HL-60 (cell line): ENCODE measurements around the gene MRPS23.

Experiments used
- POLR2AphosphoS5 ChIP-seq: IDR thresholded peaks from 2 replicates; pipeline ENCODE4 v1.6.1; 2012; ENCODE audit warnings: low read depth
- SPI1 ChIP-seq: IDR thresholded peaks from 2 replicates; pipeline ENCODE4 v1.6.1; 2012; ENCODE audit warnings: low read depth, mild to moderate bottlenecking, borderline replicate concordance
- TF ChIP-seq, protein P1 (sequence below): IDR thresholded peaks from 2 replicates; pipeline ENCODE4 v1.6.1; 2012; ENCODE audit warnings: low read depth; ENCODE audit not compliant: insufficient replicate concordance
- TF ChIP-seq, protein P2 (sequence below): IDR thresholded peaks from one replicate; pipeline ENCODE4 v1.5.1; 2011; ENCODE audit warnings: low read length, control low read depth, inconsistent platforms; ENCODE audit not compliant: insufficient read depth

GRCh38 chr17:57818066-57818465 lies 31.8 kb downstream of the MRPS23 start:
- TF ChIP-seq, protein P1, sequence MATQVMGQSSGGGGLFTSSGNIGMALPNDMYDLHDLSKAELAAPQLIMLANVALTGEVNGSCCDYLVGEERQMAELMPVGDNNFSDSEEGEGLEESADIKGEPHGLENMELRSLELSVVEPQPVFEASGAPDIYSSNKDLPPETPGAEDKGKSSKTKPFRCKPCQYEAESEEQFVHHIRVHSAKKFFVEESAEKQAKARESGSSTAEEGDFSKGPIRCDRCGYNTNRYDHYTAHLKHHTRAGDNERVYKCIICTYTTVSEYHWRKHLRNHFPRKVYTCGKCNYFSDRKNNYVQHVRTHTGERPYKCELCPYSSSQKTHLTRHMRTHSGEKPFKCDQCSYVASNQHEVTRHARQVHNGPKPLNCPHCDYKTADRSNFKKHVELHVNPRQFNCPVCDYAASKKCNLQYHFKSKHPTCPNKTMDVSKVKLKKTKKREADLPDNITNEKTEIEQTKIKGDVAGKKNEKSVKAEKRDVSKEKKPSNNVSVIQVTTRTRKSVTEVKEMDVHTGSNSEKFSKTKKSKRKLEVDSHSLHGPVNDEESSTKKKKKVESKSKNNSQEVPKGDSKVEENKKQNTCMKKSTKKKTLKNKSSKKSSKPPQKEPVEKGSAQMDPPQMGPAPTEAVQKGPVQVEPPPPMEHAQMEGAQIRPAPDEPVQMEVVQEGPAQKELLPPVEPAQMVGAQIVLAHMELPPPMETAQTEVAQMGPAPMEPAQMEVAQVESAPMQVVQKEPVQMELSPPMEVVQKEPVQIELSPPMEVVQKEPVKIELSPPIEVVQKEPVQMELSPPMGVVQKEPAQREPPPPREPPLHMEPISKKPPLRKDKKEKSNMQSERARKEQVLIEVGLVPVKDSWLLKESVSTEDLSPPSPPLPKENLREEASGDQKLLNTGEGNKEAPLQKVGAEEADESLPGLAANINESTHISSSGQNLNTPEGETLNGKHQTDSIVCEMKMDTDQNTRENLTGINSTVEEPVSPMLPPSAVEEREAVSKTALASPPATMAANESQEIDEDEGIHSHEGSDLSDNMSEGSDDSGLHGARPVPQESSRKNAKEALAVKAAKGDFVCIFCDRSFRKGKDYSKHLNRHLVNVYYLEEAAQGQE: no peak
- TF ChIP-seq, protein P2, sequence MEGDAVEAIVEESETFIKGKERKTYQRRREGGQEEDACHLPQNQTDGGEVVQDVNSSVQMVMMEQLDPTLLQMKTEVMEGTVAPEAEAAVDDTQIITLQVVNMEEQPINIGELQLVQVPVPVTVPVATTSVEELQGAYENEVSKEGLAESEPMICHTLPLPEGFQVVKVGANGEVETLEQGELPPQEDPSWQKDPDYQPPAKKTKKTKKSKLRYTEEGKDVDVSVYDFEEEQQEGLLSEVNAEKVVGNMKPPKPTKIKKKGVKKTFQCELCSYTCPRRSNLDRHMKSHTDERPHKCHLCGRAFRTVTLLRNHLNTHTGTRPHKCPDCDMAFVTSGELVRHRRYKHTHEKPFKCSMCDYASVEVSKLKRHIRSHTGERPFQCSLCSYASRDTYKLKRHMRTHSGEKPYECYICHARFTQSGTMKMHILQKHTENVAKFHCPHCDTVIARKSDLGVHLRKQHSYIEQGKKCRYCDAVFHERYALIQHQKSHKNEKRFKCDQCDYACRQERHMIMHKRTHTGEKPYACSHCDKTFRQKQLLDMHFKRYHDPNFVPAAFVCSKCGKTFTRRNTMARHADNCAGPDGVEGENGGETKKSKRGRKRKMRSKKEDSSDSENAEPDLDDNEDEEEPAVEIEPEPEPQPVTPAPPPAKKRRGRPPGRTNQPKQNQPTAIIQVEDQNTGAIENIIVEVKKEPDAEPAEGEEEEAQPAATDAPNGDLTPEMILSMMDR: no peak
- TF ChIP-seq POLR2AphosphoS5: no peak
- TF ChIP-seq SPI1: no peak
